Measurements from ENCODE around the gene SGF29.
"Not testable (repeated sequence)": the region's sequence is repeated elsewhere in the genome, so short reads cannot be mapped to it uniquely, and the experiment has no call there.

Gene SGF29

DNA sequence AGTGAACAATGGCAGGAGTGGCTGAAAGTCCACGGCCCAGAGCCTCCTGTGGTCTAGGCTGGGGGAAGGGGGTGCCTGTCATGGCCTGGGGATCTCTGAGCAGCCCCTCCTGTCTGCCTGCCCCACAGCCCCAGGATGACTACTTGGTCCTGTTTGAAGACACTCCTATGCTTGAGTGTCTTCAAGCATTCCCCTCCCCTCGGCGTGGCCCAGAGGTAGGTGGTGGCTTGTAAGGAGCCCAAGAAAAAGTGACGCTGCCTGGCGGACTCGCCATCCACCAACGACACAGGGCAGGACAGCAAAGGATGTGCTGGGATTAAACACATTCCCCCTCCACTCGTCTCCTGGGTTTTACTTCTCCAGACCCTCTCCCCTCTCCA is 50.5 kb downstream of the SGF29 start:
- Histone ChIP-seq H4K20me1 (peaks cover under 1% of the 10 kb centered on the region; the same call in 1 of the 2 replicates), H3K9me3 (no peaks in the 10 kb centered on the region), H3K27ac (peak overlapping the region; percentile 26; the same call in 1 of the 2 replicates), H3K4me1 (peaks cover 18% of the 10 kb centered on the region), H3K4me2 (peak overlapping the region; percentile 23), H3K36me3 (peaks cover 27% of the 10 kb centered on the region; the same call in 1 of the 2 replicates), H3K9ac (no peak overlapping the region), H3K27me3 (no peaks in the 10 kb centered on the region), H3K4me3 (no peak overlapping the region)
- TF ChIP-seq Cebpa-rat (IDR thresholded peaks at IDR 0.05), result no peak

DNA sequence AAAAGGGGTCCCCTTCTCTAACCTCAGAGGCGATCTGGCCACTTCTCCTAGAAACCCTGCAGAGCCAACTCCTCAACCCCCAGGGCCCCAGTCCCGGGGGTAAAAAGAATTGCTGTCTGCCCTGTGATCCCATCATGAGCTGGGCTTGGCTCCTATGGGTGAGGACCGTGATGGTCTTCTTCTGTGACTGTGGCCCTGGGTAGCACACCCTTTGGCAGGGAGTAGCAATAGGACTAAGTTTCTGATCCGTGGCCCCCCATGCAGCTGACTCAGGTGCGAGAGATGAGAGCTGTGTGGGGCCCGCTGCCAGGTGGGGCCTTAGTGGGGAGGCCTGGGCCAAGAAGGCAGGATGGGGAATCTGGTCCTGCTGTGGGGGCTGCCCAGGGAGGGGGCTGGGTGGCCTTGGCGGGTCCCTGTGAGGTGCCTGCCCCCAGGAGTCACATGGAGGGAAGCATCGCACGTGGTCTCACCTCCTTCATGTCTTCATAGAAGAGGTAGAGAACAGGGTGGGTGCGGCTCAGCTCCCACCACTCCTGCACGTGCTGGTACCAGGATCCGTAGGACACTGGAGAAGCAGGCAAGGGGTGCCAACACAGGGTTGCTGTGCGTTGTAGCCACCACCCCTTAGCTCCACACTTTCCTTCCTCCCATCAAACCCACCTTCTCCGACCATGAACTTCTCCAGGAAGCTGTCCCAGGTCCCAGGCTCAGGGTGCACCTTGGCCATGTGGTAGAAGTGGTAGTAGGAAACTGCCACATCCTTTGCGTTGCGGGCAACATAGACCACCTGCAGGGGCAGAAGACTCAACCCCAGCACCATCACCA is 52.8 kb downstream of the SGF29 start:
- peaks cover 27% of the 10 kb centered on the region; the same call in 1 of the 2 replicates for H3K36me3 ChIP-seq
- H3K9ac ChIP-seq, result no peak overlapping the region
- no peak overlapping the region for H3K4me3 ChIP-seq
- no peaks in the 10 kb centered on the region for H3K27me3 ChIP-seq
- H3K27ac ChIP-seq, result no peak overlapping the region
- peaks cover 15% of the 10 kb centered on the region; the same call in 1 of the 2 replicates for H4K20me1 ChIP-seq
- H3K4me1 ChIP-seq, result peaks cover 41% of the 10 kb centered on the region
- no peaks in the 10 kb centered on the region for H3K9me3 ChIP-seq
- no peak for TF ChIP-seq Cebpa-rat (IDR thresholded peaks at IDR 0.05)
- H3K4me2 ChIP-seq, result no peak overlapping the region

DNA sequence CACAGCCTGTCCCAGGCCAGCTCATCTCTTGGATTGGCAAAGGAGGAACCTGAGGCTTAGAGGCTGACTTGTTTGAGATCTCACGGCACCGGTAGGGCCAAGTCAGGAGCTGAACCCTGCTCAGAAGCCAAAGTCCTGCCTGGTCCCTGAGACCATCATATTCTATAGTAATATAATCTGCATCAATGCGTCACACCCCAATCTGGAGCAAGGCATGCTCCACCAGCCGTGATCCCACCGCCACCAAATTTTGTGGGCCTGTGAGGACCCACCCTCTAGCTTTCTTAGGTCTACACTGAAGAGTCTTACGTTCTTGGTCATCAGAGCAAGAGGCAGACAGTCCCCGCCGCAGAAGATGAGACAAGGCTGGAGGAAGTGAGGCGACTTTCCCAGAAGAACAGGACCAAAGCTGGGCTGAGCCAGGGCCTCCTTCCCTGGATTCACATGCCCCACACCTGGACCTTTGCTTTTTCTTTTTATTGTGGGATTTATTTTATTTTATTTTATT is 53.5 kb downstream of the SGF29 start:
- no peaks in the 10 kb centered on the region for H3K27me3 ChIP-seq
- no peak overlapping the region for H3K4me3 ChIP-seq
- H3K36me3 ChIP-seq, result peaks cover 27% of the 10 kb centered on the region; the same call in 1 of the 2 replicates
- no peak overlapping the region for H3K27ac ChIP-seq
- H3K9me3 ChIP-seq, result no peaks in the 10 kb centered on the region
- H4K20me1 ChIP-seq, result peaks cover 15% of the 10 kb centered on the region; the same call in 1 of the 2 replicates
- H3K4me1 ChIP-seq, result peaks cover 41% of the 10 kb centered on the region
- H3K9ac ChIP-seq, result no peak overlapping the region
- TF ChIP-seq Cebpa-rat (IDR thresholded peaks at IDR 0.05), result no peak
- no peak overlapping the region for H3K4me2 ChIP-seq

DNA sequence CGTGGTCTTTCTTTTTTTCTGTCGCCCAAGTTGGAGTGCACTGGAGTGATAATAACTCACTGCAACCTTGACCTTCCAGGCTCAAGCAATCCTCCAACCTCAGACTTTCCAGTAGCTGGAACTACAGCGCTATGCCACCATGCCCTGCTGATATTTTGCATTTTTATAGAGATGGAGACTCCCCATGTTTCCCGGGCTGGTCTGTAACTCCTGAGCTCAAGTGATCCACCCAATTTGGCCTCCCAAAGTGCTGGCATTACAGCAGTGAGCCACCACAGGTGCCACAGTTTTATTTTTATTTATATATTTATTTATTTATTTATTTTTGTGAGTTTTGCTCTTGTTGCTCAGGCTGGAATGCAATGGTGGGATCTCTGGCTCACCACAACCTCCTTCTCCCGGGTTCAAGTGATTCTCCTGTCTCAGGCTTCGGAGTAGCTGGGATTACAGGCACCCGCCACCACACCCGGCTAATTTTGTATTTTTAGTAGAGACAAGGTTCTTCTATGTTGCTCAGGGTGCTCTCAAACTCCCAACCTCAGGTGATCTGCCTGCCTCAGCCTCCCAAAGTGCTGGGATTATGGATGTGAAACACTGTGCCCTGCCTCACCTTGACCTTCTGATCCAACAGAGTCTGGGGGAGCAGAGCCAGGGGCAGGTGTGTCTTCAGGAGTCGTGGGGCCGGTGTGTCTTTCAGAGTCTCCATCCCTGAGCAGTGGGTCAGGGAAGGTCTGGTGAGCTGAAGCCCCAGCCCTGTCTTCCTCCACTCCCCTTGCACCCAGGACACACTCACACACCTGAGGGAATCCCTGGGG is 54.2 kb downstream of the SGF29 start:
- not testable (repeated sequence) for H3K9me3 ChIP-seq, H3K27me3 ChIP-seq, H3K9ac ChIP-seq, H3K4me2 ChIP-seq, H3K27ac ChIP-seq, H3K4me3 ChIP-seq
- peaks cover 15% of the 10 kb centered on the region; the same call in 1 of the 2 replicates for H4K20me1 ChIP-seq
- peaks cover 27% of the 10 kb centered on the region; the same call in 1 of the 2 replicates for H3K36me3 ChIP-seq
- peaks cover 36% of the 10 kb centered on the region for H3K4me1 ChIP-seq

DNA sequence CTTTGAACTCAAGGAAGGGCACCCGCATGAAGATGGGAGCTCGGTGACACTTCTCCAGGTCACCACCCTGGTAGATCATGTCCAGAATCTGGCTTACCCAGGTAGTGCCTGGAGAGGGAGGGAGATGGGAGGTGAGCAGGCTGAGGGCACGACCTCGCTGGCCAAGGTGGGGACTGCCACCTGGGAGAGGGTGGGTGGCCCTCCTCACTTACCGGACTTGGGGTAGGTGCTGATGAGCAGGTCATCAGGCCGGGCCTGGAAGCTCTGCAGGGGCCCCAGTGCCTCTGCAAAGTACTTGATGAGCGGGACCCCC is 54.7 kb downstream of the SGF29 start:
- H3K9me3 ChIP-seq, H3K27ac ChIP-seq, H3K27me3 ChIP-seq, H3K4me2 ChIP-seq, H3K9ac ChIP-seq, H3K4me3 ChIP-seq: not testable (repeated sequence)
- Histone ChIP-seq H4K20me1 (peaks cover 15% of the 10 kb centered on the region; the same call in 1 of the 2 replicates), H3K4me1 (peaks cover 34% of the 10 kb centered on the region), H3K36me3 (peaks cover 27% of the 10 kb centered on the region; the same call in 1 of the 2 replicates)

DNA sequence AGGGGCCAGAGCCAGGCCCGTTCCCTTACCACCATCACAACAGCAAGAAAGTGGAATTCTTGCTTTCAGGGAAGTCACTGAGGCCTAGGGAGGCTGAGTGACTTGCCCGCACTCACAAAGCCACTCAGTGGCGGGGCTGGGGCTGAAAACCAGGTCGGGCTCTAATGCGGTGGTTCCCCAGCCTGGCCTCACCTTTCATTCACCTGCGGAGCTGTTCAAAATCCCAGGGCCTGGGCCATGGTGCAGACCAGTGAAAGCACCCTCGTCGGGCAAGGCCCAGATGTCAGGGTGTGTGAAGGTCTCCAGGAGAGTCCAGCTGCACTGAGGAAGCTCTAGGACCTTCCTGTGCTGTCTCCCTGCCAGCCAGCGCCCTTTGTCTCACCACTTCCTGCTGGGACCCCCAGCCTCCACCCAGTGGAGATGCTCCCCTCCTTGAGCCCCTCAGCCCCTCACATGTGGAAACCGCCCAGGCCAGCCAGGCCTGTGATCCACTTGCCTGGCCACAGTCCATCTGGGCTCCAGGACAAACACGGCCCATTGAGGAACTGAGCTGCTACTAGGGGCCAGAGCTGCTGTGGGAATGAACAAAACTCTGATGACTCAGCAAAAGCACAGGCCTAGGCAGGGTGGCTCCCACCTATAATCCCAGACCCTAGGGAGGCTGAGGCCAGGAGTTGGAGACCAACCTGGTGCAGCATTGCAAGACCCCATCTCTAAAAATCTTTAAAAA is 55.3 kb downstream of the SGF29 start:
- Histone ChIP-seq H4K20me1 (peaks cover 15% of the 10 kb centered on the region; the same call in 1 of the 2 replicates), H3K4me1 (peaks cover 28% of the 10 kb centered on the region), H3K4me2 (peak overlapping the region; percentile 80), H3K27ac (peak overlapping the region; percentile 63; the same call in 1 of the 2 replicates), H3K36me3 (peaks cover 23% of the 10 kb centered on the region; the same call in 1 of the 2 replicates)
- not testable (repeated sequence) for H3K9ac ChIP-seq, H3K27me3 ChIP-seq, H3K4me3 ChIP-seq, H3K9me3 ChIP-seq

DNA sequence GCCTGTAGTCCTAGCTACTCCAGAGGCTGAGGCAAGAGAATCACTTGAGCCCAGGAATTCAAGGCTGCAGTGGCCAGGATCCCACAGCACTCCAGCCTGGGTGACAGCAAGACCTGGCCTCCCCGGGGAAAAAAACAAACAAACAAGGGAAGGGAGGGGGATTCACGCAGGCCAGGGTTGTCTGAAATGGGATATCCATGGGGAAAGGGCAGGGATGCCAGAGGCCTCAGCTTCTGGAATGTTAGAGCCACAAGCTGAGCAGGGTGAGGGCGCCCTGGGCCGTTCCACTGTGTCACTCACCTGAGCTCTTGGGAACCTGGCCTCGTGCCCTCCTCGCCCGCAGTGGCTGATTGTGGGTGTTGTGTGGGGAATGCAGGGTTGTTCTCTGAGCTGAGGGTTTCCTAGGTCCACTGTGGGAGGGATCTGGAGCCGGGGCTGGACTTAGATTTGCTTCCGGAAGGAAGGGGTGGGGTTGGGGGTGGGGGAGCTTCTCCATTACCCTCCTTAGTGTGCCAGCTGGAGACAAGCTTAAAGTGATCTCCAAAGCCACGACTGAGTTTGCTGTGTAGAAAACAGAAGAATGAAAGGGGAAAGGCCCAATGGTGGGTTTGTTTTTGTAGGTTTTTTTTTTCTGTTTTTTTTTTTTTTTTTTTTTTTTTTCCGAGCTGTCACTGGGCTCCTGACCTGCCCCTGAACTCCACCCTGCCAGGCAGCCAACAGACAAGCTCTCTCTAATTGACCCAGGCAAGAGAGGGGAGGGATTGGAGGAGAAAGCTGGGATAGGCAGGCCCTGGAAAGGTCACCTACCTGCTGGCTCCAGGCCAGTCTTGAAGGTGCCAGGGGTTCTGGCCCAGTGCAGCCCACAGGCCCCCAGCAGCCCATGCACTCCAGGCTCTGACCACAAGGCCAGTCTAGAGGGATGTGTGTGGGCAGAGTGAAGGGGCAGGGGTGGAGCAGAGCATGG is 56.2 kb downstream of the SGF29 start, which contains the start of gene SULT1A1:
Gene SULT1A1, minus strand, starts transcription at position 414 of the 964 bp plus-strand sequence. CDS start 1,189 bp downstream, outside the sequence.
- Histone ChIP-seq H4K20me1 (peaks cover 15% of the 10 kb centered on the region; the same call in 1 of the 2 replicates), H3K4me1 (peaks cover 25% of the 10 kb centered on the region), H3K9me3 (no peaks in the 10 kb centered on the region), H3K27me3 (no peaks in the 10 kb centered on the region), H3K4me2 (peak within 1 kb of the TSS; percentile 80), H3K9ac (peak within 1 kb of the TSS; percentile 58), H3K27ac (peak within 1 kb of the TSS; percentile 69), H3K4me3 (peak within 1 kb of the TSS; percentile 34), H3K36me3 (peaks cover 20% of the 10 kb centered on the region; the same call in 1 of the 2 replicates)
- no peak for TF ChIP-seq Cebpa-rat (IDR thresholded peaks at IDR 0.05)

DNA sequence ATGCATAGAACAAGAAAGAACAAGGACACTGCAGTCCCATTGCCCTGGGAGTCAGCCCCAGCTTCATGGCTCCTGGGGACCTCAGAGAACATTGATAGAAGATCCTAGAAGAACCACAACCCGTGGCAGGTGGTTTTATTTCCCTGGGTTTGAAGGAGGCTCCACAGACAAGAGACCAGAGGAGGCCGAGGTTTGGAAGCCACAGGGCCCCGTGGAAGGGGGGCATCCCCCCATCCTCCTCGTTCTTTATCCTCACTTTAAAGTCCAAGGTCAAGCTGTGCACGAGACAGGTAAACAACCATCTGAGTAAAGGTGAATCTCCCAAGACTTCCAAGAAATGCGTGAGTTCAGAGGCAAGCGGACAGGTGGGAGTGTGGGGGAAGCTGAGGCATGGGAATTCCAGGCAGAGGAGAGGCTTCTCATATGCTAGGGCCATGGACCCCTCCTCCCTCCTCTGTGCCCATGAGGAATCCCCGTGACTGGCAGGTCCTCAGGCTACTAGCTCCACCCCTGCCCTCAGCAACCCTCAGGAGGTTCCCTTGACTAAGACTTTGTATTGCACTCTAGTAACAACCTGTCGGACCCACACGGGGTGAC is 57.0 kb downstream of the SGF29 start:
- Histone ChIP-seq H4K20me1 (peaks cover 15% of the 10 kb centered on the region; the same call in 1 of the 2 replicates), H3K9ac (peak overlapping the region; percentile 58), H3K36me3 (peaks cover 20% of the 10 kb centered on the region; the same call in 1 of the 2 replicates)

DNA sequence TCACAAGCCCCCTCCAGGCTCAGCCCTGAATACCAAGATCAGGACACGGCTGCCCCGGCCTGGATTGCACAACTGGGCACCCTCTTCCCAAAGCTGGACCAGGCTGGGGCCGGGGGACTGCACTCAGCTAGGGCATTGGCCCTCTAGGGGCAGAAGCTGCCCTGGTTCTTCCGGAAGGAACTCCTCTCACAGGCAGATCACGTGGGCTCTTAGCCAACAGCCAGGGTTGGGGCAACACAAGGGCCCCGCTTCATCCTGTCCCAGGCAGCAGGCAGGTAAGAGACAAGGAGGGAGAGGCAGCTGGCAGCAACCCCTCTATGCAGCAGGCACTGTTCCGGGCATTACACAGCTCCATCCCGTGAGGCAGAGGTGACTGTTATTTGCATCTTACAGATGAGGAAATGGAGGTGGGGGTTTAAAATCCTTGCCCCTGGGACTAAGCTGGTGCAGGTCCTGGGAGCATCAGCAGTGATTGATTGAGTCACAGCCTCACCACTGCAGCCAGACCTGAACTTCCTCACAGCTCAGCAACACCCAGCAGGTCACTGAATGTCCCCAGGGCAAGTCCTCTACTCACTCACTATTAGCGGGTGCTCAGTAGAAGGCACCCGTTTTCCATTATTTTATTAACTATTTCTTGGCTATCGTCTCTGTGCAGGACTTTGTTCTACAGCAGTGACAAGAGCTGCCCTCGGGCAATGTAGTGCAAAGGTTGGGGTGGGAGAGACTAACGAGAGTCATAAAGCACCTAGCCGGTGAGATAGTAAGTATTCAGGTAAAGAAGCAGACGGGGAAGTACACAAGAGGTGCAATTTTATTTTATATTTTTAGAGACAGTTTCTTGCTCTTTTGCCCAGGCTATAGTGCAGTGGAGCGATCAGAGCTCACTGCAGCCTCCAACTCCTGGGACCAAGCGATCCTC is 58.9 kb downstream of the SGF29 start:
- H3K9ac ChIP-seq, H3K4me2 ChIP-seq, H3K9me3 ChIP-seq, H3K27ac ChIP-seq, H3K4me3 ChIP-seq, H3K27me3 ChIP-seq: not testable (repeated sequence)
- Histone ChIP-seq H3K36me3 (peaks cover 10% of the 10 kb centered on the region; the same call in 1 of the 2 replicates), H4K20me1 (peaks cover 15% of the 10 kb centered on the region; the same call in 1 of the 2 replicates), H3K4me1 (peaks cover 45% of the 10 kb centered on the region)

More for the DNA sequence above, 57.0 kb downstream of the SGF29 start:
- Histone ChIP-seq H3K4me2 (peak overlapping the region; percentile 80), H3K4me1 (peaks cover 26% of the 10 kb centered on the region), H3K27me3 (no peaks in the 10 kb centered on the region), H3K4me3 (peak overlapping the region; percentile 34), H3K9me3 (no peaks in the 10 kb centered on the region), H3K27ac (peak overlapping the region; percentile 69)
- no peak for TF ChIP-seq Cebpa-rat (IDR thresholded peaks at IDR 0.05)

DNA sequence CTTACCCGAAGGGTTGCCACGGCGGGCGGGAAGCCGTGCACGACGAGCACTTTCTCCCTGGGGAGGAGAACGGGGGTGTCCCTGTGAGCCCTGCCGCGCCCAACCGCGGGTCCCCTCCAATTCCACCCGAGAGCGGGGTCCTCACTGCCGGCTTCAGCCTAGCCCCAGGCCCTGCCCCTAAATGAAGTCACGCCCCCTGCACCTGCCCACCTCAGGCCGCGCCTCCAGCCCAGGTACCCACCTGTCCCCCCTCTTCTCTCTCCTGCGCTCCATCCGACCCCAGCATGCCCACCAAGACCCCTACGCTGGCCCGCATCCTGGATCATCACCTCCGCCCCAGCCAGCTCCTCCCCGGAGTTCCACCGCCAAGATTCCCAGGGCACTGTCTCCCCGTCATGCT is 60.2 kb downstream of the SGF29 start:
- H3K4me2 ChIP-seq, H3K9me3 ChIP-seq, H3K27me3 ChIP-seq, H3K27ac ChIP-seq, H3K4me3 ChIP-seq, H3K36me3 ChIP-seq, H3K9ac ChIP-seq: not testable (repeated sequence)
- peaks cover 15% of the 10 kb centered on the region; the same call in 1 of the 2 replicates for H4K20me1 ChIP-seq
- peaks cover 58% of the 10 kb centered on the region for H3K4me1 ChIP-seq

DNA sequence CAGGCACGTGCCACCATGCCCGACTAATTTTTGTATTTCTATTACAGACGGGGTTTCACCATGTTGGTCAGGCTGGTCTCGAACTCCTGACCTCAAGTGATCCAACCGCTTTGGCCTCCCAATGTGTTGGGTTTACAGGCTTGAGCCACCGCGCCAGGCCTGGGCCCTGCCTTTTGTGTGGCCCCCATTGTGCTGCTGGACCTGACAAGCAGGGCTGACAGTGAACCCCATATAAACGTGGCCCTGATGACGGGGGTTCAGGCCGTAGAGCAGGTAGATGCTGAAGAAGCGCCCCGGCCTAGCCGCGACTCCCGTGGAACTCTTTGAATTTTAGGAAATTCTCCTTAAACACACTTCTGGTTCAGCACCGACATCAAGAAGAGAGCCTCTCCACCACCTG is 60.8 kb downstream of the SGF29 start:
- H3K9me3 ChIP-seq, H3K27ac ChIP-seq, H3K4me2 ChIP-seq, H3K4me3 ChIP-seq, H3K36me3 ChIP-seq, H3K27me3 ChIP-seq, H3K9ac ChIP-seq: not testable (repeated sequence)
- H3K4me1 ChIP-seq, result peaks cover 57% of the 10 kb centered on the region
- peaks cover 10% of the 10 kb centered on the region; the same call in 1 of the 2 replicates for H4K20me1 ChIP-seq

Measured in BLaER1 (cell line).